ENCODE results near the gene SLC22A3.

- TF ChIP-seq HOXA7 (CRISPR knock-in tag; IDR thresholded peaks at IDR 0.05) = no peak
- TF ChIP-seq REST (IDR thresholded peaks at IDR 0.05) = no peak
- TF ChIP-seq, protein P1, sequence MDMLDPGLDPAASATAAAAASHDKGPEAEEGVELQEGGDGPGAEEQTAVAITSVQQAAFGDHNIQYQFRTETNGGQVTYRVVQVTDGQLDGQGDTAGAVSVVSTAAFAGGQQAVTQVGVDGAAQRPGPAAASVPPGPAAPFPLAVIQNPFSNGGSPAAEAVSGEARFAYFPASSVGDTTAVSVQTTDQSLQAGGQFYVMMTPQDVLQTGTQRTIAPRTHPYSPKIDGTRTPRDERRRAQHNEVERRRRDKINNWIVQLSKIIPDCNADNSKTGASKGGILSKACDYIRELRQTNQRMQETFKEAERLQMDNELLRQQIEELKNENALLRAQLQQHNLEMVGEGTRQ (IDR thresholded peaks at IDR 0.05) = no peak
- TF ChIP-seq, protein P2, sequence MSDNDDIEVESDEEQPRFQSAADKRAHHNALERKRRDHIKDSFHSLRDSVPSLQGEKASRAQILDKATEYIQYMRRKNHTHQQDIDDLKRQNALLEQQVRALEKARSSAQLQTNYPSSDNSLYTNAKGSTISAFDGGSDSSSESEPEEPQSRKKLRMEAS (IDR thresholded peaks at IDR 0.05) = no peak
- no peak for TF ChIP-seq CTCF (IDR thresholded peaks at IDR 0.05)
- no peak for TF ChIP-seq KDM5A (IDR thresholded peaks at IDR 0.05)
- TF ChIP-seq POLR2A (IDR thresholded peaks at IDR 0.05; ENCODE audit: low read length) = no peak
- no peak for TF ChIP-seq FOXS1 (CRISPR knock-in tag; IDR thresholded peaks at IDR 0.05)
- TF ChIP-seq NFE2L2 (conservative IDR thresholded peaks at IDR 0.05; ENCODE audit: low read length) = no peak
- no peak for TF ChIP-seq RAD21 (conservative IDR thresholded peaks at IDR 0.05 in 1 of 2, IDR thresholded peaks at IDR 0.05 in 1 of 2)
- no peak for TF ChIP-seq CBX8 (IDR thresholded peaks at IDR 0.05)
Observed at GRCh38 chr6:160438481-160438880, 90.3 kb downstream of the SLC22A3 start.
